H1 (cell line): ENCODE results near the gene GFOD1. TPM values are rescaled to one million over a fixed set of nuclear protein-coding genes. Genes with fewer than 3 reads are reported as not detected.

Experiments used
- CTCF ChIA-PET: fragments of 300-600 bp; sonication (Branson Sonifier 250); formaldehyde crosslinking; loops from one replicate; lab custom pipeline; 2021; ENCODE audit not compliant: partially characterized antibody; lab: Charles Lee
- POLR2A ChIA-PET: fragments of 300-600 bp; sonication (Branson Sonifier 250); formaldehyde crosslinking; loops from one replicate; lab custom pipeline; 2021; ENCODE audit warnings: inconsistent platforms; ENCODE audit not compliant: partially characterized antibody; lab: Charles Lee
- DNase-seq, 2 experiments: peaks; one replicate each; pipeline versions ENCODE4 v3.0.0 to v3.0.0-alpha.2; 2010 to 2022; ENCODE audit warnings: low spot score in 2 of 2, low read depth in 1 of 2, mixed read lengths in 1 of 2
- FAIRE-seq: peaks from 2 replicates; lab custom pipeline; 2011; peaks lifted over from hg19 to GRCh38; lab: Jason Lieb, UNC
- H2AFZ ChIP-seq: 2 replicates; pipeline ENCODE4 v1.8.1; 2012; ENCODE audit warnings: low read length, inconsistent platforms
- H2AK5ac ChIP-seq: 2 replicates; pipeline ENCODE4 v1.6.1; 2013; ENCODE audit warnings: low read depth, low read length
- H2BK120ac ChIP-seq: replicated peaks from 2 replicates; pipeline ENCODE3; 2013; ENCODE audit warnings: low read depth, low read length, inconsistent platforms
- H2BK12ac ChIP-seq: 2 replicates; pipeline ENCODE4 v1.6.1; 2013; ENCODE audit warnings: low read depth, low read length
- H2BK15ac ChIP-seq: 2 replicates; pipeline ENCODE4 v1.6.1; 2013; ENCODE audit warnings: low read length
- H2BK20ac ChIP-seq: 2 replicates; pipeline ENCODE4 v1.6.1; 2013; ENCODE audit warnings: low read length
- H2BK5ac ChIP-seq: 2 replicates; pipeline ENCODE4 v1.6.1; 2013; ENCODE audit warnings: low read depth, low read length
- H3K14ac ChIP-seq: 2 replicates; pipeline ENCODE4 v1.6.1; 2013; ENCODE audit warnings: inconsistent platforms; ENCODE audit not compliant: insufficient read length
- H3K18ac ChIP-seq: 2 replicates; pipeline ENCODE4 v1.6.1; 2013; ENCODE audit warnings: low read length; ENCODE audit errors: extremely low read depth
- H3K23ac ChIP-seq: 2 replicates; pipeline ENCODE4 v1.6.1; 2013; ENCODE audit warnings: inconsistent platforms; ENCODE audit not compliant: insufficient read length
- H3K23me2 ChIP-seq: 2 replicates; pipeline ENCODE4 v1.6.1; 2013; ENCODE audit warnings: low read depth, low read length
- H3K27ac ChIP-seq: 2 replicates; pipeline ENCODE4 v1.6.1; 2011; ENCODE audit warnings: low read depth, low read length, inconsistent platforms
- H3K27me3 ChIP-seq, 4 experiments: replicated peaks in 1 of 4; 1 replicate in 1 of 4; 2 replicates in 3 of 4; pipeline versions ENCODE4 v1.6.1 to v1.8.1; 2011 to 2013; ENCODE audit warnings: low read length in 3 of 4, mild to moderate bottlenecking in 3 of 4, inconsistent platforms in 2 of 4, mixed read lengths in 2 of 4, moderate library complexity in 1 of 4; ENCODE audit not compliant: control insufficient read depth in 3 of 4, insufficient read depth in 3 of 4; ENCODE audit errors: extremely low read depth in 1 of 4
- H3K36me3 ChIP-seq, 4 experiments: 2 replicates each; pipeline versions ENCODE4 v1.6.1 to v1.8.1; 2011 to 2013; ENCODE audit warnings: mild to moderate bottlenecking in 4 of 4, low read length in 3 of 4, moderate library complexity in 2 of 4, control low read depth in 1 of 4, inconsistent platforms in 1 of 4; ENCODE audit not compliant: insufficient read depth in 4 of 4, control insufficient read depth in 2 of 4
- H3K4ac ChIP-seq: replicated peaks from 2 replicates; pipeline ENCODE3; 2013; ENCODE audit warnings: low read length, low read depth, mixed read lengths, inconsistent platforms; ENCODE audit not compliant: insufficient read length
- H3K4me1 ChIP-seq, 4 experiments: replicated peaks in 1 of 4; 1 replicate in 1 of 4; 2 replicates in 3 of 4; pipeline versions ENCODE4 v1.6.1 to v1.8.1; 2011 to 2013; ENCODE audit warnings: low read length in 3 of 4, inconsistent platforms in 2 of 4, mixed read lengths in 1 of 4; ENCODE audit not compliant: insufficient read depth in 4 of 4, control insufficient read depth in 3 of 4
- H3K4me2 ChIP-seq, 2 experiments: 2 replicates each; pipeline versions ENCODE4 v1.6.1 to v1.8.1; 2011 to 2013; ENCODE audit warnings: low read depth in 2 of 2, low read length in 2 of 2, control low read depth in 1 of 2, inconsistent platforms in 1 of 2, mild to moderate bottlenecking in 1 of 2; ENCODE audit not compliant: insufficient read depth in 1 of 2
- H3K4me3 ChIP-seq, 4 experiments: fragments of 200-600, 300-600 bp in 1 of 4; sonication (generic), shearing (Covaris generic), sonication (Bioruptor Twin) in 1 of 4; 2 replicates each; pipeline versions ENCODE4 v1.5.1 to v1.8.1; 2011 to 2016; ENCODE audit warnings: low read length in 4 of 4, low read depth in 3 of 4, control low read depth in 2 of 4, inconsistent platforms in 2 of 4, mild to moderate bottlenecking in 2 of 4, mixed read lengths in 1 of 4, moderate library complexity in 1 of 4; ENCODE audit not compliant: insufficient read depth in 2 of 4; ENCODE audit errors: extremely low read depth in 1 of 4
- H3K56ac ChIP-seq: replicated peaks from 2 replicates; pipeline ENCODE3; 2013; ENCODE audit warnings: low read depth, mild to moderate bottlenecking, mixed read lengths, low read length, inconsistent platforms; ENCODE audit not compliant: insufficient read length
- H3K79me1 ChIP-seq: 2 replicates; pipeline ENCODE4 v1.6.1; 2013; ENCODE audit warnings: low read depth, low read length, control low read depth
- H3K79me2 ChIP-seq, 2 experiments: 2 replicates each; pipeline versions ENCODE4 v1.6.1 to v1.8.1; 2012 to 2013; ENCODE audit warnings: low read length in 2 of 2, mild to moderate bottlenecking in 2 of 2, inconsistent platforms in 1 of 2; ENCODE audit not compliant: insufficient read depth in 2 of 2, control insufficient read depth in 1 of 2
- H3K9ac ChIP-seq, 4 experiments: replicated peaks in 1 of 4; 1 replicate in 1 of 4; 2 replicates in 3 of 4; pipeline versions ENCODE4 v1.6.1 to v1.8.1; 2011 to 2013; ENCODE audit warnings: low read depth in 3 of 4, low read length in 3 of 4, control low read depth in 2 of 4, mild to moderate bottlenecking in 2 of 4, moderate library complexity in 2 of 4, inconsistent platforms in 1 of 4; ENCODE audit errors: extremely low read depth in 1 of 4
- H3K9me3 ChIP-seq, 2 experiments: 2 replicates each; pipeline versions ENCODE4 v1.6.1 to v1.8.1; 2012 to 2013; ENCODE audit warnings: mild to moderate bottlenecking in 2 of 2, moderate library complexity in 2 of 2, control low read depth in 1 of 2, inconsistent platforms in 1 of 2, low read depth in 1 of 2, low read length in 1 of 2, mixed read lengths in 1 of 2; ENCODE audit not compliant: insufficient read depth in 2 of 2
- H4K20me1 ChIP-seq, 2 experiments: replicated peaks in 1 of 2; 2 replicates each; pipeline versions ENCODE3 to v1.8.1; 2011 to 2013; ENCODE audit warnings: inconsistent platforms in 2 of 2, low read length in 2 of 2, mild to moderate bottlenecking in 1 of 2; ENCODE audit not compliant: insufficient read depth in 2 of 2, control insufficient read depth in 1 of 2
- H4K5ac ChIP-seq: 2 replicates; pipeline ENCODE4 v1.6.1; 2013; ENCODE audit warnings: low read length, low read depth, mixed read lengths, inconsistent platforms; ENCODE audit not compliant: insufficient read length
- H4K8ac ChIP-seq: 2 replicates; pipeline ENCODE4 v1.8.0; 2013; ENCODE audit warnings: mild to moderate bottlenecking, moderate library complexity, low read length, inconsistent platforms; ENCODE audit not compliant: insufficient read depth; ENCODE audit errors: extremely low read depth
- H4K91ac ChIP-seq: replicated peaks from 2 replicates; pipeline ENCODE3; 2013; ENCODE audit warnings: low read length, mixed read lengths, inconsistent platforms; ENCODE audit not compliant: insufficient read length
- BACH1 ChIP-seq: IDR thresholded peaks from 2 replicates; pipeline ENCODE4 v1.6.1; 2012; ENCODE audit warnings: low read length, improper control_type of control experiment
- BRCA1 ChIP-seq: IDR thresholded peaks from 2 replicates; pipeline ENCODE4 v1.6.1; 2012; ENCODE audit warnings: low read depth, low read length, improper control_type of control experiment
- CHD2 ChIP-seq: IDR thresholded peaks from 2 replicates; pipeline ENCODE4 v1.6.1; 2012; ENCODE audit warnings: low read length, improper control_type of control experiment
- EP300 ChIP-seq, 2 experiments: IDR thresholded peaks; 1 replicate in 1 of 2; 2 replicates in 1 of 2; pipeline ENCODE4 v1.6.1; 2011 to 2012; ENCODE audit warnings: low read depth in 2 of 2, low read length in 2 of 2, mild to moderate bottlenecking in 2 of 2, borderline replicate concordance in 1 of 2, inconsistent platforms in 1 of 2, moderate library complexity in 1 of 2
- EZH2 ChIP-seq: fragments of 200-600 bp; sonication (generic); IDR thresholded peaks from 2 replicates; pipeline ENCODE4 v1.7.1; 2012; ENCODE audit warnings: low read depth, mild to moderate bottlenecking, moderate library complexity, low read length, inconsistent platforms; ENCODE audit not compliant: severe bottlenecking
- GTF2F1 ChIP-seq: IDR thresholded peaks from 2 replicates; pipeline ENCODE4 v1.6.1; 2012; ENCODE audit warnings: low read depth, low read length, improper control_type of control experiment, borderline replicate concordance
- KDM1A ChIP-seq: fragments of 200-600, 300-600 bp; sonication (generic); IDR thresholded peaks from 2 replicates; pipeline ENCODE4 v1.7.1; 2016; ENCODE audit warnings: mild to moderate bottlenecking, low read length, borderline replicate concordance
- POLR2A ChIP-seq, 2 experiments: IDR thresholded peaks; 1 replicate in 1 of 2; 2 replicates in 1 of 2; pipeline ENCODE4 v1.6.1; 2011; ENCODE audit warnings: low read depth in 2 of 2, low read length in 2 of 2, mild to moderate bottlenecking in 2 of 2; ENCODE audit errors: control extremely low read depth in 1 of 2
- POU5F1 ChIP-seq: IDR thresholded peaks from 2 replicates; pipeline ENCODE4 v1.6.1; 2011; ENCODE audit warnings: low read depth, mild to moderate bottlenecking, low read length, moderate library complexity
- SIRT6 ChIP-seq: IDR thresholded peaks from one replicate; pipeline ENCODE4 v1.7.1; 2012; ENCODE audit warnings: low read length, inconsistent platforms
- SIX5 ChIP-seq: IDR thresholded peaks from 2 replicates; pipeline ENCODE4 v1.6.1; 2011; ENCODE audit warnings: mild to moderate bottlenecking, low read depth, low read length
- SP2 ChIP-seq: IDR thresholded peaks from 2 replicates; pipeline ENCODE4 v1.6.1; 2012; ENCODE audit warnings: mild to moderate bottlenecking, low read length, inconsistent platforms
- SP4 ChIP-seq: IDR thresholded peaks from 2 replicates; pipeline ENCODE4 v1.6.1; 2012; ENCODE audit warnings: low read length, inconsistent platforms
- TAF7 ChIP-seq: optimal IDR thresholded peaks from 2 replicates; pipeline ENCODE3; 2011; ENCODE audit warnings: low read depth, mild to moderate bottlenecking, inconsistent platforms, low read length, moderate library complexity, borderline replicate concordance
- WGBS, 2 experiments: shearing (Covaris generic) in 1 of 2; methylation state at CpG; one replicate each; pipeline versions ENCODE4 v1.1.6 to v1.1.7; 2013 to 2015; ENCODE audit warnings: low lambda C conversion rate in 2 of 2, mixed read lengths in 2 of 2, inconsistent platforms in 1 of 2, low coverage in 1 of 2, missing lambda C conversion rate in 1 of 2; ENCODE audit not compliant: insufficient replicate concordance in 2 of 2, insufficient coverage in 1 of 2, insufficient read length in 1 of 2; ENCODE audit errors: extremely low coverage in 1 of 2, missing lambda C conversion rate in 1 of 2; 5-methylcytosine and 5-hydroxymethylcytosine counted together
- polyA plus RNA-seq, 7 experiments: library from polyadenylated mRNA; depleted of rRNA in 3 of 7; stranded (reverse) in 5 of 7; unstranded in 2 of 7; fragments of >200 nt in 5 of 7; fragments of 200-250 nt in 2 of 7; gene quantifications; 1 replicate in 5 of 7; 2 replicates in 1 of 7; 4 replicates in 1 of 7; pipeline versions ENCODE4 v1.2.1 to v1.2.3, GENCODE V29; 2011 to 2013; ENCODE audit warnings: missing spikeins in 2 of 7, mixed read lengths in 2 of 7
- total RNA-seq: library from RNA; stranded (reverse); fragmentation: NEBNext Ultra II Directional; extraction: Animal tissue kit (Norgen Biotek cat#: 25700); gene quantifications from 2 replicates; pipeline ENCODE4 v1.2.1, GENCODE V29; 2021

Gene GFOD1
- total and polyA plus RNA-seq, 2 of the 8 experiments (the other 6 are each of a cell fraction or from before 2014, with no cell fraction given): 2.5 to 8.8 TPM

- no peak overlapping the region for H2BK5ac ChIP-seq
- no peak overlapping the region for H2BK120ac ChIP-seq
- no peak overlapping the region for H4K5ac ChIP-seq
- no peak overlapping the region for H2AFZ ChIP-seq
- H3K14ac ChIP-seq: no peak overlapping the region
- peak in 1 of 2 experiments; percentile 44 for DNase-seq
- no peak overlapping the region for H3K4me3 ChIP-seq
- H3K23ac ChIP-seq: no peak overlapping the region
- H3K4me1 ChIP-seq: no peaks in the 10 kb centered on the region
- H3K27me3 ChIP-seq: no peaks in the 10 kb centered on the region
- H4K91ac ChIP-seq: no peak overlapping the region
- H3K23me2 ChIP-seq: no peaks in the 10 kb centered on the region
- H4K8ac ChIP-seq: no peak overlapping the region
- no peak overlapping the region for H2BK15ac ChIP-seq
- H3K18ac ChIP-seq: no peak overlapping the region
- 0 out of 2 replicates have a peak overlapping the region, but pooled peaks have one; percentile 39 for H2AK5ac ChIP-seq
- H3K9me3 ChIP-seq: peaks cover 3 to 4% of the 10 kb centered on the region in 2 experiments; a peak in 1 of 4 replicates
- H4K20me1 ChIP-seq: no peaks in the 10 kb centered on the region
- no peak overlapping the region for H3K56ac ChIP-seq
- no peak overlapping the region for H3K27ac ChIP-seq
- H3K36me3 ChIP-seq: no peaks in the 10 kb centered on the region
- POLR2A ChIA-PET: interaction anchor here (1.3 to 2.7 kb wide), 3 partner anchors 17 to 43 kb away, joined by 3 to 6 read pairs (median 3); no protein-coding TSS in a partner anchor
- no peak overlapping the region for H2BK20ac ChIP-seq
- CTCF ChIA-PET: interaction anchor here (0.7 to 3.0 kb wide), 10 partner anchors 14 to 174 kb away, joined by 3 to 10 read pairs (median 4); partner anchors contain the start of gene SIRT5
- no peaks in the 10 kb centered on the region for H3K79me1 ChIP-seq
- FAIRE-seq: no peak
- 85% methylated on average over 29 of the region's 33 CpGs; no CpG with 5 or more reads in 1 of the 2 experiments for WGBS, 2 experiments
- no peaks in the 10 kb centered on the region for H3K79me2 ChIP-seq
- no peak overlapping the region for H3K9ac ChIP-seq
- no peak overlapping the region for H3K4me2 ChIP-seq
- peak overlapping the region; percentile 33; the same call in 1 of the 2 replicates for H2BK12ac ChIP-seq
- H3K4ac ChIP-seq: no peak overlapping the region
- TF ChIP-seq BRCA1 (no peak), SIRT6 (no peak), POLR2A (IDR thresholded peaks at IDR 0.05; ENCODE audit: control extremely low read depth in 1 of 2, low read depth in 2 of 2, low read length in 2 of 2) (no peak), CHD2 (no peak), EP300 (IDR thresholded peaks at IDR 0.05; ENCODE audit: borderline replicate concordance in 1 of 2, low read depth in 2 of 2, low read length in 2 of 2) (no peak), EZH2 (no peak), TAF7 (no peak), SP2 (no peak), SP4 (no peak), POU5F1 (no peak), GTF2F1 (no peak), KDM1A (no peak), SIX5 (no peak), BACH1 (no peak)
These were observed 24.7 kb upstream of the GFOD1 start for GRCh38 chr6:13511913-13512717.
